GM19035 (cell line): ENCODE measurements around the gene DUSP15.
"Not testable (repeated sequence)": the region's sequence is repeated elsewhere in the genome, so short reads cannot be mapped to it uniquely, and the experiment has no call there.

Source experiments
- ATAC-seq: cut with Tn5 transposase; IDR thresholded peaks from one replicate; pipeline ENCODE4 v1.9.1; 2021; ENCODE audit not compliant: unreplicated experiment

The DUSP15 gene

GRCh38 chr20:31840906-31841816, 29.2 kb downstream of the DUSP15 start:
- ATAC-seq: no peak

GRCh38 chr20:31839782-31840487, 30.4 kb downstream of the DUSP15 start:
- no peak for ATAC-seq

GRCh38 chr20:31838646-31839292, 31.6 kb downstream of the DUSP15 start:
- no peak for ATAC-seq

- no peak for ATAC-seq
Observed at GRCh38 chr20:31837896-31838397, 32.4 kb downstream of the DUSP15 start.

- no peak for ATAC-seq
Observed at GRCh38 chr20:31836853-31837608, 33.3 kb downstream of the DUSP15 start.

GRCh38 chr20:31835977-31836852, 34.1 kb downstream of the DUSP15 start:
- ATAC-seq: peak; percentile 56

GRCh38 chr20:31835554-31835953, 34.8 kb downstream of the DUSP15 start:
- ATAC-seq: no peak

- ATAC-seq: no peak
Observed at GRCh38 chr20:31833931-31834521, 36.3 kb downstream of the DUSP15 start.

GRCh38 chr20:31833130-31833930, 37.0 kb downstream of the DUSP15 start:
- ATAC-seq: no peak

GRCh38 chr20:31831771-31832306, 38.5 kb downstream of the DUSP15 start:
- no peak for ATAC-seq

- no peak for ATAC-seq
Observed at GRCh38 chr20:31831211-31831610, 39.1 kb downstream of the DUSP15 start.

- no peak for ATAC-seq
Observed at GRCh38 chr20:31830406-31830981, 39.8 kb downstream of the DUSP15 start.

- no peak for ATAC-seq
Observed at GRCh38 chr20:31829731-31830130, 40.6 kb downstream of the DUSP15 start.

- not testable (repeated sequence) for ATAC-seq
Observed at GRCh38 chr20:31828016-31828415, 42.3 kb downstream of the DUSP15 start.

- no peak for ATAC-seq
Observed at GRCh38 chr20:31827059-31827458, 43.3 kb downstream of the DUSP15 start.

GRCh38 chr20:31826074-31826473, 44.3 kb downstream of the DUSP15 start:
- no peak for ATAC-seq

- ATAC-seq: no peak
Observed at GRCh38 chr20:31824554-31825313, 45.6 kb downstream of the DUSP15 start.
